ENCODE data around the gene DENND1A. TPM values are rescaled to one million over a fixed set of nuclear protein-coding genes. Genes with fewer than 3 reads are reported as not detected.
"Not testable (repeated sequence)": the region's sequence is repeated elsewhere in the genome, so short reads cannot be mapped to it uniquely, and the experiment has no call there.

Gene DENND1A
- total RNA-seq, 4 donors from 2014 or later, result 15.8 to 33.5 (median 23.9) TPM

GRCh38 chr9:123946101-123946821 lies 16.3 kb upstream of the DENND1A start:
- no peak for DNase-seq (ENCODE audit: low spot score in 2 of 2)
- Histone ChIP-seq H3K27ac (no peak overlapping the region), H3K36me3 (no peaks in the 10 kb centered on the region), H3K4me1 (peaks cover 5% of the 10 kb centered on the region), H3K9me3 (no peaks in the 10 kb centered on the region), H3K4me3 (no peak overlapping the region), H3K27me3 (peaks cover under 1% of the 10 kb centered on the region)
- 49% methylated on average over 8 of the region's 8 CpGs for WGBS
- no peak for TF ChIP-seq POLR2A (IDR thresholded peaks at IDR 0.05)

GRCh38 chr9:123945532-123945931 lies 15.6 kb upstream of the DENND1A start:
- no peaks in the 10 kb centered on the region for H3K27me3 ChIP-seq
- H3K36me3 ChIP-seq, result no peaks in the 10 kb centered on the region
- no peak overlapping the region for H3K27ac ChIP-seq
- H3K9me3 ChIP-seq, result no peaks in the 10 kb centered on the region
- H3K4me1 ChIP-seq, result peaks cover 5% of the 10 kb centered on the region
- 47% methylated on average over 12 of the region's 12 CpGs for WGBS
- no peak for DNase-seq (ENCODE audit: low spot score in 2 of 2)
- TF ChIP-seq EP300 (IDR thresholded peaks at IDR 0.05) (no peak), CTCF (IDR thresholded peaks at IDR 0.05) (no peak), POLR2A (IDR thresholded peaks at IDR 0.05) (no peak), POLR2AphosphoS5 (IDR thresholded peaks at IDR 0.05) (no peak)
- H3K4me3 ChIP-seq, result no peak overlapping the region

- WGBS, result 93% methylated on average over 8 of the region's 8 CpGs
- not testable (repeated sequence) for H3K36me3 ChIP-seq; H3K27me3 ChIP-seq; H3K9me3 ChIP-seq; H3K4me1 ChIP-seq; H3K4me3 ChIP-seq; DNase-seq (ENCODE audit: low spot score in 2 of 2); H3K27ac ChIP-seq
These were observed 14.5 kb upstream of the DENND1A start for GRCh38 chr9:123944464-123944863.

- TF ChIP-seq CTCF (IDR thresholded peaks at IDR 0.05), result no peak
- TF ChIP-seq POLR2AphosphoS5 (IDR thresholded peaks at IDR 0.05), result no peak
- no peak for TF ChIP-seq POLR2A (IDR thresholded peaks at IDR 0.05)
- no peak for TF ChIP-seq EP300 (IDR thresholded peaks at IDR 0.05)
- H3K9me3 ChIP-seq, result no peaks in the 10 kb centered on the region
- peaks cover 4% of the 10 kb centered on the region for H3K27me3 ChIP-seq
- no peak overlapping the region for H3K4me3 ChIP-seq
- DNase-seq (ENCODE audit: low spot score in 2 of 2), result no peak
- WGBS, result 71% methylated on average over 2 of the region's 2 CpGs
- no peaks in the 10 kb centered on the region for H3K36me3 ChIP-seq
- peaks cover 5% of the 10 kb centered on the region for H3K4me1 ChIP-seq
- no peak overlapping the region for H3K27ac ChIP-seq
These were observed 13.7 kb upstream of the DENND1A start for GRCh38 chr9:123943671-123944070.

- DNase-seq (ENCODE audit: low spot score in 2 of 2), result no peak
- no peak for TF ChIP-seq POLR2AphosphoS5 (IDR thresholded peaks at IDR 0.05)
- TF ChIP-seq POLR2A (IDR thresholded peaks at IDR 0.05), result no peak
- TF ChIP-seq EP300 (IDR thresholded peaks at IDR 0.05), result no peak
- TF ChIP-seq CTCF (IDR thresholded peaks at IDR 0.05), result no peak
- Histone ChIP-seq H3K27me3 (peaks cover 5% of the 10 kb centered on the region), H3K36me3 (no peaks in the 10 kb centered on the region), H3K27ac (no peak overlapping the region), H3K4me1 (peaks cover 5% of the 10 kb centered on the region), H3K4me3 (no peak overlapping the region), H3K9me3 (no peaks in the 10 kb centered on the region)
- 46% methylated on average over 8 of the region's 10 CpGs for whole genome bisulfite sequencing
These were observed 12.6 kb upstream of the DENND1A start for GRCh38 chr9:123942542-123942941.

- Histone ChIP-seq H3K9me3 (no peaks in the 10 kb centered on the region), H3K4me3 (no peak overlapping the region), H3K27ac (no peak overlapping the region), H3K27me3 (peaks cover 5% of the 10 kb centered on the region), H3K36me3 (no peaks in the 10 kb centered on the region), H3K4me1 (peaks cover 5% of the 10 kb centered on the region)
- DNase-seq (ENCODE audit: low spot score in 2 of 2), result no peak
- TF ChIP-seq EP300 (IDR thresholded peaks at IDR 0.05), result no peak
- no peak for TF ChIP-seq POLR2AphosphoS5 (IDR thresholded peaks at IDR 0.05)
- TF ChIP-seq POLR2A (IDR thresholded peaks at IDR 0.05), result no peak
- TF ChIP-seq CTCF (IDR thresholded peaks at IDR 0.05), result no peak
- 73% methylated on average over 7 of the region's 7 CpGs for WGBS
These were observed 11.7 kb upstream of the DENND1A start for GRCh38 chr9:123941524-123942070.
